Peyer's patch (tissue), 4 donors: ENCODE data around the gene FAM53A. TPM values are rescaled to one million over a fixed set of nuclear protein-coding genes. Genes with fewer than 3 reads are reported as not detected.
A peak's percentile ranks its signal among the peaks of the same experiment; 100 is the strongest.

ENCODE experiments used
- DNase-seq, 3 donors: peaks; one replicate each; pipeline ENCODE4 v3.0.0-alpha.2; 2017 to 2019
- H3K27ac ChIP-seq, 4 donors: fragments of 200-600 bp; sonication (generic); one replicate each; pipeline ENCODE4 v1.5.1; 2016 to 2019
- H3K27me3 ChIP-seq, 2 donors: fragments of 200-600 bp; sonication (generic); one replicate each; pipeline ENCODE4 v1.5.1; 2019
- H3K36me3 ChIP-seq, 3 donors: fragments of 200-600 bp; sonication (generic); one replicate each; pipeline ENCODE4 v1.5.1; 2016 to 2019
- H3K4me1 ChIP-seq, 4 donors: fragments of 200-600 bp; sonication (generic); one replicate each; pipeline ENCODE4 v1.5.1; 2016 to 2019
- H3K4me3 ChIP-seq, 4 donors: fragments of 200-600 bp; sonication (generic); 1 replicate in 3 of 4; 2 replicates in 1 of 4; pipeline ENCODE4 v1.5.1; 2016 to 2019; ENCODE audit warnings: mild to moderate bottlenecking in 1 of 4
- H3K9me3 ChIP-seq, 4 donors: fragments of 200-600 bp; sonication (generic); one replicate each; pipeline ENCODE4 v1.5.1; 2016 to 2019; ENCODE audit warnings: mild to moderate bottlenecking in 1 of 4
- POLR2A ChIP-seq, 2 donors: fragments of 450-650 bp; IDR thresholded peaks; one replicate each; pipeline ENCODE4 v1.5.1; 2017; ENCODE audit warnings: antibody characterized with exemption in 2 of 2, mild to moderate bottlenecking in 2 of 2, moderate library complexity in 2 of 2
- total RNA-seq, 4 donors: library from RNA; depleted of rRNA; stranded (reverse); fragments of >200 nt; gene quantifications; one replicate each; pipeline ENCODE4 v1.1.0, GENCODE V29; 2016
- TF ChIP-seq, protein P1 (sequence below), 6 experiments: fragments of 450-650 bp in 4 of 6; fragments of 200-600 bp in 2 of 6; sonication (generic) in 1 of 6; IDR thresholded peaks; one replicate each; pipeline ENCODE4 v1.5.1; 2017 to 2019; ENCODE audit warnings: antibody characterized with exemption in 6 of 6, mild to moderate bottlenecking in 3 of 6, moderate library complexity in 1 of 6

FAM53A gene
- total RNA-seq, 4 donors from 2014 or later, result 1.5 to 8.3 (median 1.8) TPM; not detected in 1

DNA sequence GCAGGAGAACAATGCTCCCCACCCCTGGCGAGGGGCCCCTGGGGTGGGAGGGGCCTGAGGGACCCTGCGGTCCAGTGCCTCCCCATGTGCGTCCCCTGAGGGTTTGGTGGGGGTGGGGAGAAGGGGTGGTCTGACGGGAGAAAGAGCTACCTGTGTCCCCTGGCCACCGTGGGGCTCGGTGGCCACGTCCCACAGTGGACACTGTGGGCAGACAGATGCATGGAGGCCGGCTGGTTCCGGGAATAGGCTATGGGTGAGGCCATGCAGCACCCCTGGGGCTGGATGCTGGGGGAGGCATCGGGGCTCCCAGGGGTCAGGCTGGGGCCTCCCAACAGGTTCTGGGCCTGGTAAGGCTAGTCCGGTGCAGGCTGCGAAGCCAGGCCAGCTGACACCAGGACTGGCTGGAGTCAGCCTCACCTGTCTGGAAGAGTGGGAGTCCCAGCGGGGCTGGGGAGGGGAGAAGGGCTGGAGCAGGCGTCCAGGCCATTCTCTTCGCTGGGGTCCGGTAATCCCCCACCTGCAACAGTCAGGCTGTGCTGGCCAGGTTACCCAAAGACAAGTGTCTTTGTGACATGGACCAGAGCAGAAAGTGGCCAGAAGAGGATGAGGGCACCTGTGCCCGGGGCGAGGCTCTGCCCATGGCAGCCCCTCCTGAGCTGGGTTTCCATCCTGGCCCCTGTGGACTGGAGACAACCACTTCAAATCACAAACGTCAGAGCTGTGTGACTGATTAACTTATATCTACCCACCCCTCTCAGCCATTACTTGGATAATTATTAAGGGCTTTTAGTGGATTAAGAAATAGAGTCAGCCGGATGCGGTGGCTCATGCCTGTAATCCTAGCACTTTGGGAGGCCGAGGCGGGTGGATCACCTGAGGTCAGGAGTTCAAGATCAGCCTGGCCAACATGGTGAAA is 1.4 kb upstream of the FAM53A start:
- Histone ChIP-seq H3K4me1 (peaks cover 0 to 12% (median 0%) of the 10 kb centered on the region in 4 donors), H3K9me3 (no peaks in the 10 kb centered on the region), H3K36me3 (peaks cover 0 to 6% (median 0%) of the 10 kb centered on the region in 3 donors), H3K27ac (peak overlapping the region in 1 of 4 donors; percentile 60), H3K4me3 (peak overlapping the region in 2 of 4 donors; percentile 73 to 82), H3K27me3 (no peaks in the 10 kb centered on the region)
- no peak for DNase-seq
- TF ChIP-seq, protein P1, sequence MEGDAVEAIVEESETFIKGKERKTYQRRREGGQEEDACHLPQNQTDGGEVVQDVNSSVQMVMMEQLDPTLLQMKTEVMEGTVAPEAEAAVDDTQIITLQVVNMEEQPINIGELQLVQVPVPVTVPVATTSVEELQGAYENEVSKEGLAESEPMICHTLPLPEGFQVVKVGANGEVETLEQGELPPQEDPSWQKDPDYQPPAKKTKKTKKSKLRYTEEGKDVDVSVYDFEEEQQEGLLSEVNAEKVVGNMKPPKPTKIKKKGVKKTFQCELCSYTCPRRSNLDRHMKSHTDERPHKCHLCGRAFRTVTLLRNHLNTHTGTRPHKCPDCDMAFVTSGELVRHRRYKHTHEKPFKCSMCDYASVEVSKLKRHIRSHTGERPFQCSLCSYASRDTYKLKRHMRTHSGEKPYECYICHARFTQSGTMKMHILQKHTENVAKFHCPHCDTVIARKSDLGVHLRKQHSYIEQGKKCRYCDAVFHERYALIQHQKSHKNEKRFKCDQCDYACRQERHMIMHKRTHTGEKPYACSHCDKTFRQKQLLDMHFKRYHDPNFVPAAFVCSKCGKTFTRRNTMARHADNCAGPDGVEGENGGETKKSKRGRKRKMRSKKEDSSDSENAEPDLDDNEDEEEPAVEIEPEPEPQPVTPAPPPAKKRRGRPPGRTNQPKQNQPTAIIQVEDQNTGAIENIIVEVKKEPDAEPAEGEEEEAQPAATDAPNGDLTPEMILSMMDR (IDR thresholded peaks at IDR 0.05), result no peak
- TF ChIP-seq POLR2A (IDR thresholded peaks at IDR 0.05), result no peak

DNA sequence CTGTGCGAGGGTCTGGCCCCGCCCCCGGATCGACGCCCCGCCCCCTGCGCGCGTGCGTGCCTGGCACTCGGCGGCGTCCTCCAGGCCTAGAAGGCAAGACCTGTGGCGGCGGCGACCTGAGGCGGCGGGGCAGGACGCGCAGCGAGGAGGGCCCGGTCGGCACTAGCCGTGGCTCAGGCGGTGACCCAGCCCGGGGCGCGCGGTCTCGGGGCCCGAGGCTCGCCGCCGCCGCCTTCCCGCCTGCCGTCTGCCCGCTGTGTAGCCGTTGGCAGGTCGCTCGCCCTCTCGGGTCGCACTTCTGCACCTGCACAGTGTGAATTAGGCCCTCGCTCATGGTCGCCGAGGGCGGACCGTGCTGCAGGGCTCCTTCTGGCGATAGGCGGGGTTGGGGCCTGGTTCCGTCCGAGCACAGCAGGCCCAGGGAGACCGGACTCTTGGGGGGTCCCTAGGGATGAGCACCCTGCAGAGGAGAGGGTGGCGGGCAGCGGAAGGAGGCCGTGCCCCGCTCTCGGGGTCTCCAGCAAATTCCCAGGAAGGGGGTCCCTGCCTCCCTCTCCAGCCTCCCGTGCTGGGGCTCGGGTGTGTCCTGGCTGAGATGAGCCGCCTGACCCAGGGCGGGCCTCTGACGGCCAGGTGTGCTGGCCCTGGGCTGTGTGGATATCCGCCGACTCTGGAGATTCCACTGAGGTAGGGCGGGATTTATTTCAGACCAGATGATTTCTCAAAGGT is 557 bp upstream of the FAM53A start:
- H3K4me3 ChIP-seq, result peak overlapping the region; percentile 41 to 82 (median 74)
- TF ChIP-seq, protein P1 (IDR thresholded peaks at IDR 0.05), result peak in 1 of 6 experiments; percentile 12
- no peak for TF ChIP-seq POLR2A (IDR thresholded peaks at IDR 0.05)
- H3K27me3 ChIP-seq, result no peaks in the 10 kb centered on the region
- no peaks in the 10 kb centered on the region for H3K9me3 ChIP-seq
- peaks cover 0 to 12% (median 0%) of the 10 kb centered on the region in 4 donors for H3K4me1 ChIP-seq
- peak in 1 of 3 donors; percentile 58 for DNase-seq
- H3K27ac ChIP-seq, result peak overlapping the region; percentile 29 to 64 (median 60)
- no peaks in the 10 kb centered on the region for H3K36me3 ChIP-seq

DNA sequence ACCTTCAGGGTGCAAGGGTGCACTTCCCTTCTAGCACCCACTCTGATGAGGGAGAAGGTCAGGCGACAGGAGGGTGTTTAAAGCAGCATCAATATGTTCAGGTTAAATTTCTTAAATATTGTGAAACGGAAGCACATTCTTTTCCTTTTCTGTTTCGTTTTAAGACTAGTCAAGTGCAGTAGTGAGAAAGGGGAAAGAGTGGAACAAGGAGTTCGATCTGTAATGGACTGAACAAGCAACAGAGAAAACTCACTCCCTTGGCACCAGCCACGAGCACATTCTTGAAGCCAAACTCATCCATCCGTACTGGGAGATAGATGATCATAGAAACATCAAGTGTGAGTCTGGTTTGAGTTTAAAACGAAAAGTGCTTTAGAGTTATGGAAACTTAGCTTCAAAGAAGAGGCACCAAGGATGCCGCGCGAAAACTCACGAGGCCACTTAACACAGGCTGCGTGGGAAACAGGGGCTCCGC is 815 bp downstream of the FAM53A start:
- Histone ChIP-seq H3K4me1 (peaks cover 0 to 12% (median 0%) of the 10 kb centered on the region in 4 donors), H3K27me3 (no peaks in the 10 kb centered on the region), H3K4me3 (peak overlapping the region; percentile 63 to 82 (median 71)), H3K9me3 (no peaks in the 10 kb centered on the region), H3K36me3 (no peaks in the 10 kb centered on the region), H3K27ac (peak overlapping the region; percentile 67 to 79 (median 72))
- DNase-seq, result peak in 1 of 3 donors; percentile 52
- TF ChIP-seq, protein P1 (IDR thresholded peaks at IDR 0.05), result no peak
- TF ChIP-seq POLR2A (IDR thresholded peaks at IDR 0.05), result no peak

DNA sequence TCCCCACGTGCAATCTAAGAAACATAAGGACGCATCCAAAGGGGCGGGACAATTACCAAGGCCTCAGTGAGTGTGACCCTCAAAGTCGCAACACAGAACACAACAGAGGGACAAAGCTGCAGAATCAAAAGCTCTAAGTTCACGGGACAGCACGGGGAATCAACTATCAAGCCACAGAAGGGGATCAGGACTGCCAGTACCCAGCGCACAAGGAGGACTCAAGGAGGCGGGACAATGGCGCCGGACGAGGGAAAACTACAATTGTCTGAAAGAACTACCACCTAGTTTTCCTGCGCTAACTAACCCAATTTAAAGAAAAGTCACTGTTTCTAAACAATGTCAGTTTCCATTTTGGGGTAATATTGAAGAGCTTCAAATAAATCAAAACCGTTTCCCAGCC is 1.3 kb downstream of the FAM53A start:
- Histone ChIP-seq H3K36me3 (no peaks in the 10 kb centered on the region), H3K4me3 (peak overlapping the region in 1 of 4 donors; percentile 68), H3K27ac (peak overlapping the region in 3 of 4 donors; percentile 67 to 79 (median 76)), H3K4me1 (peaks cover 0 to 12% (median 0%) of the 10 kb centered on the region in 4 donors), H3K9me3 (no peaks in the 10 kb centered on the region), H3K27me3 (no peaks in the 10 kb centered on the region)
- TF ChIP-seq POLR2A (IDR thresholded peaks at IDR 0.05), result no peak
- DNase-seq, result peak in 1 of 3 donors; percentile 34

DNA sequence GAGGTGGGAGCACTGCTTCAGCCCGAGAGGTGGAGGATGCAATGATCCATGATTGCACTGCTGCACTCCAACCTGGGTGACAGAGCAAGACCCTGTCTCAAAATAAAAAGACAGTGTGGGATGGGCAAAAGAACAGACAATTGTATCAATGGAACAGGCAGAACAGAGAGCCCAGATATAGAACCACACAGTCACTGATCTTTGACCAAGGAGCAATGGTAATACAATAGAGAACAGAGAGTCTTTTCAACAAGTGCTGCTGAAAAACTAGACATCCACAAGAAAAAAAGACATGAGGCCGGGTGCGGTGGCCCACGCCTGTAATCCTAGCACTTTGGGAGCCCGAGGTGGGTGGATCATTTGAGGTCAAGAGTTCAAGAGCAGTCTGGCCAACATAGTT is 5.9 kb downstream of the FAM53A start:
- no peak overlapping the region for H3K4me3 ChIP-seq
- TF ChIP-seq, protein P1 (IDR thresholded peaks at IDR 0.05), result no peak
- TF ChIP-seq POLR2A (IDR thresholded peaks at IDR 0.05), result no peak
- DNase-seq, result no peak
- H3K36me3 ChIP-seq, result no peaks in the 10 kb centered on the region
- H3K27ac ChIP-seq, result no peak overlapping the region
- no peaks in the 10 kb centered on the region for H3K4me1 ChIP-seq
- no peaks in the 10 kb centered on the region for H3K9me3 ChIP-seq
- no peaks in the 10 kb centered on the region for H3K27me3 ChIP-seq
